Activated effector memory CD4-positive, alpha-beta T cell treated with Interleukin-2 at 50 U/mL for 16 hours (primary cell): ENCODE measurements around the gene CCS.
A peak's percentile ranks its signal among the peaks of the same experiment; 100 is the strongest.
"Not testable (repeated sequence)": the region's sequence is repeated elsewhere in the genome, so short reads cannot be mapped to it uniquely, and the experiment has no call there.

Experiments
- DNase-seq: peaks from one replicate; pipeline ENCODE4 v3.0.0-alpha.2; 2020

Gene CCS

DNA sequence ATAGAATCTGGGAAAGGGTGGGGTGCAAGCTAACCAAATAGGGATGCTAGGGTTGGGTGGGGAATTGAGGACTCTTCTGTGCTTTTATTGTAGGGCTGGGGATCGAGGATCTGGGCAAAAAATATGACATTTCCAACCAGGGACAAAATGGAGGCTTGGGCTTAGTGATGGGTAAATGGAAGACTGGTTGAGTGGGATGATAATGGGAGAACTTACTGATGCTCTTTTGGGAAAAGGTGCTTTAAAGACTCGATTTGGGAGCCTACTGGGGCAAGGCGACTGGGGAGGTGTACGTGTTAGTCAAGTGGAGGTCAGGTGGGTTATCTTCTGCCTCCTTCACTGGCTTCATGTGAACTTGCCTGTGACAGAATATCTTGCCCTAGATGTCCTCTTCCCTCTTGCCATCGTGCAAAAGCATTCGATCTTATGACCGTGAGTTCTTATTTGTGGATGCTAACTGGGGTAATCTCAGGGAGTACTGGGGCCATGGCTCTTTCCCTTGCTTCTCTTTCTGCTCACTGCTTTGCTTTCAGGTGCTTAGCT lies 35.1 kb downstream of the CCS start:
- DNase-seq: no peak

- no peak for DNase-seq
These were observed 36.4 kb downstream of the CCS start for GRCh38 chr11:66629356-66629755.

DNA sequence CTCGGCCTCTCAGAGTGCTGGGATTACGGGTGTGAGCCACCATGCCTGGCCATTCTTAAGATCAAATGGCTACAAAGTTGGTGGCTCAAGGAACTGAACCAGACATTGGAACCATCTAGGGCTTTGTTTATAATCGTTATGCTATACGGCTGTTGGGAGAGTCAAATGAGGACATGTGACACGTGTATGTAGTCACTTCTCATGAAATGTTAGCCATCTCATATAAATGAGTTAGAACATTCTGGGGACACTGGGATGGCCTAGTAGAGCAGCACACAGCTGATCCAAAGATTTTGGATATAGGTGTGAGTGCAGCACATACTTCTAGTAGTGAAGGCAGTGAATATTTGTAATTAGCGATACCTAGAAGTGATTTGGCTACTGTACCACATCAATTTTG lies 38.9 kb downstream of the CCS start:
- no peak for DNase-seq

DNA sequence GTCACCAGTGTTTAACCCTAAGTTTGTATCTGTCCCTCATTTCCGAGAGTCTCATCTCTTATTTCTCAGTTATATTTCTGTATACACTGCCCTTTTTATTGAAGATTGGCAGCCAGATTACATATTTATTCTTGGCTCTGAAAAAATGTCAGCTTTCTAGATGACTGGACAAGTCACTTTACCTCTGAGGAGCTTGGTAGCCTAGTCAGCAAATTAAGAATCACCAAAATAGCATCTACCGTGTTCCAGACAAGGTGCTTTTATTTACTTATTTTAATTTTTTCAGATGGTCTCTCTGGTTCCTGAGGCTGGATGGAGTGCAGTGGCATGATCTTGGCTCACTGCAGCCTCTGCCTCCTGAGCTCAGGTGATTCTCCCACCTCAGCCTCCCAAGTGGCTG lies 40.0 kb downstream of the CCS start:
- DNase-seq: no peak

DNA sequence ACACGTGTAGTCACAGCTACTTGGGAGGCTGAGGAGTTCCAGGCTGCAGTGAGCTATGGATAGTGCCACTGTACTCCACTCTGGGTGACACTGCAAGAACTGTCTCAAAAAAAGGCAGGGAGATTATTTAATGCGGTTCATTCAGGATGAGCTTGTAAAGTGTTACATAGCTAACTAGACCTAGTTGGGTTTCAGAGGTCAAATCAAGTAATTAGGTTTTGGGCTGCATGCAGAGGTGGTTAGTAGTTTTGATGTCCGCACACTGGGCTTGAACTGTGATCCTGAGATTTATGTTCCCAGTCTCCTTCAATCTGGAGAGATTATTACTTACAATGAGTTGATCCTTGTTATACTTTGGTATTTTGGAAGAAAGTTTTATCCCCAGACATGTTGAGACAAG lies 43.4 kb downstream of the CCS start:
- no peak for DNase-seq

DNA sequence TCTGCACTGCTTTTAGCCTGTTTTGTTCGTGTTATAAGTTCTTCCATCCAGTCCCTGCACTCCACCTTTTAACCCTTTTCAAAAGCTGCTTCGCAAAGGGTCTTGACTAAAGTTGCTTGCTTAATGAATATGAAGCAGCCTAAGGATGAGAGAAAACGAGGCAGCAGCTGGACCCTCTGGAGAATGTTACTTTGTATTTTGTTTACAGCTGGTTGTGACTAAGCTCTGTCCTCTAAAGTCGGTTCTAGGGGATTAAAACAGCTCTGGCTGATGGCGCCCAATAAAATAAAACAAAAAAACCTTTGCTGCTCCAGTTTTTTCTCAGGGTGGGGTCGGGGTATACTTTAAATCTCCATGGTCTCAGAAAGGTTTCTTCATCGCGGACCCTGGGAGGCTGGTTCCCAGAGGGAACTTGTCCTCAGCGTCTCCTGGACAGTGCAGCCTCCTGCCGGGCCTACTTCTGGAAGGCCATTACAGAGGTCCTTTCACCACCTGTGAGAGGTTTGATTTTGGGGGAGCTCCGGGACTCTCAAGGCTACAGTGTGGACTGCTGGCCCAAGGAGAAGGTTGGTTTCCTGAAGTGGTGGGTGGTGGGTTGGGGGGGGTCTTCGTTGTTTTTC lies 44.7 kb downstream of the CCS start:
- DNase-seq: no peak

DNA sequence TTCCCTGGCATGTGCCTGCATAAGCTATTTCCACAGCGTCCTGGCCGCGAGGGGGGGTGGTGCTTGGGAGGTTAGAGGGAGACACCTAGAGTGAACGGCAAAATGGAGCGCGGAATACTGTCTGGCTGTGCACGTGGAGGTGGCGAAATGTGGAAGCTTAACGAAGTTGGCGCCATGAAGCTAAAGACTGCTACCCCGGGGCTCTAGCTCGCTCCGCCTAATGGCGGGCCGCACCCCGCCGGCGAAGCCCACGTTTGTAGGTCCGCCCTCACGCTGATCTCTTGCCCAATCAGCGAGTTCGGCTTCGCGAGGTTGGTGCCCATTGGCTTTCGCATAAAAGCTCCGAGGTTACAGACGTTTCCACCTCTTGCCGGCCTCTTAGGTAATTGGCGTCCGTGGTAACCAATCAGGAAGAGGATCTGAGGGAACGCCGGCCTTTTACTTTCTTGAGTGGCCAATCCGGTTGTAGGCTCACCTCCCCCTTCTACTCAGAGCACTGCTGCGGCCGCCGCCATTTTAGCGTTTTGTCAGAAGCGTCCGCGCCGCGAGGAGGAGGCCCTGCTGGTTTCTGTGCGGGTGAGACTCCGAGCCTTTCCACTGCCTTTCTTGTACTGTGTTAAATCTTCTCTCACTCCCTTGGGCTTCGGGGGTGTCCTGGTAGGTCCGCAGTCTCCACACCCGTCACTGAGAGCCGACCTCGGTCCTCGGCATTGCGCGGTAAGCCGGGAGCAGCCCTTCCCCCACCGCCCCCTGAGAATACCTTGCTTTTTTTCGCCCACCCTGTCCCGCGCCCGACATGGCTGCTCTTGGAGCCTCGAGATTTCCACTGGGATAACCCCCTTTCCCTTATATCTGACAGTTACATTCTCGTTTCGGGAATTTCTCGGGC lies 45.4 kb downstream of the CCS start, which contains the start of gene RBM4:
TSS of gene RBM4 (plus strand) at position 527 of the 889 bp plus-strand sequence. CDS start 1,009 bp downstream, outside the sequence.
- DNase-seq: peak; percentile 92

DNA sequence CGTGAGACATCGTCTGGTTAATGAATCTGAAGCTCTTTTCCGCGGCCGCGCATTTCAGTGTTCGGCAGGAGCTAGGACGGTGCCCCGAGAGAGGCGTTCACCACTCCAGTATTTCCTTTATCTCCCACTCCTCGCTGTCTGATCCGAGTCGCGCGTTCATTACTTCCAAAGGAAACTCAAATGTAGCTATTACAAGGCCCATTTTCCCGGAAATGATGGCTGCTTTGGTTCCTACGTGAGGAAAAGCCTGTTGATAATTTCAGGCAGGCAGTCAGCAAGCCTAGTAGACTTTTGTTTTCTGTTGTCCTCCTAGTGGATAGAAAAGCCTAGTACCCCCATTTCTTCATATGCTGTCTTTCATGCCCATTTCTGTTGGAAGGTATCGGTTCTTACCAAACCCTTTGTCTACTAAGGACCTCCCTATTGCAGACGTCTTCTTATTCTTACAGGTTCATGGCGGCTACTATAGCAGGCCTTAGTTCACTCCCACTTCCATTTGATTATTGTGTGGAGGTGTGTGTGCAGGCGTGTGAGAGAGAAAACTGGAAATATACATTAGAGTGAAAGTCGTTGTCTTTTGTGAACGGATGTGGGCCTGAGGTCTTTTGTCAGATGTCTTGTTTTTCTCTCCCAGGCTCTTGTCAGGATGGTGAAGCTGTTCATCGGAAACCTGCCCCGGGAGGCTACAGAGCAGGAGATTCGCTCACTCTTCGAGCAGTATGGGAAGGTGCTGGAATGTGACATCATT lies 46.3 kb downstream of the CCS start:
- DNase-seq: no peak

- DNase-seq: not testable (repeated sequence)
These were observed 46.9 kb downstream of the CCS start for GRCh38 chr11:66639814-66640340.

DNA sequence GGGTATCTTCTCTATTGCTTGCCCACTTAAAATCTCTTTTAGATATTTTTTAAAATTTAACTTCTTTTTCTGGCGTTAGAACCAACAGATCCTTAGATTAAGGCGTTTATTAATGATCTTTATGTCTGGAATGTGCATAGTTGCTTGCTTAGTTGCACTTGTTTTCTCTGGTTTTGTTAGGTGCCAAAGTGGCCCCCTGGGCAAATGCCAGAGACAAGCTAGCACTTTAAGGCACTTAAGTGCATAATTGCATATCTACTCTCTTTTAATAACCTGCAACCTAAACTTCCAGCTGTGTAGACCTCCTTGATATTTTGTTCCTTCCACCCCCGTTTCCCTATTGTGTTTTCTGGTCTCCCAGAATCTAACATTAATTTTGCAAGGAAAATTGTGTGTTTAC lies 48.8 kb downstream of the CCS start:
- DNase-seq: no peak

DNA sequence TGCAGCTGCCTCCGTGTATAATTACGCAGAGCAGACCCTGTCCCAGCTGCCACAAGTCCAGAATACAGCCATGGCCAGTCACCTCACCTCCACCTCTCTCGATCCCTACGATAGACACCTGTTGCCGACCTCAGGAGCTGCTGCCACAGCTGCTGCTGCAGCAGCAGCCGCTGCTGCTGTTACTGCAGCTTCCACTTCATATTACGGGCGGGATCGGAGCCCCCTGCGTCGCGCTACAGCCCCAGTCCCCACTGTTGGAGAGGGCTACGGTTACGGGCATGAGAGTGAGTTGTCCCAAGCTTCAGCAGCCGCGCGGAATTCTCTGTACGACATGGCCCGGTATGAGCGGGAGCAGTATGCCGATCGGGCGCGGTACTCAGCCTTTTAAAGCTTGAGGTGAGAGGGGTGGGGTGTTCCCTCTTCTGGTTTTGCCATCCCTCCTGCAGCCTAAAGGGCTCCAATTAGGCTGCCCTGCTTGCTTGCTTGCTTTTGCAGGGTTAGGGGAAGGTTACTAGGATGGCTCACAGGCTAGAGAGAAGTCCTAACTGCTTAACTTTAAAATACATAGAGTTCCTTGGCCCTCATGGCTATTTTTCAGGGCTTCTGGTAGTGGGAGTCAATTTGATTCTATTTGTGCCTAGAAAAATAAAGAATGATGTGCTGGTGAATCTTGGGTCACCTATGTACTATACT lies 50.9 kb downstream of the CCS start:
- no peak for DNase-seq

DNA sequence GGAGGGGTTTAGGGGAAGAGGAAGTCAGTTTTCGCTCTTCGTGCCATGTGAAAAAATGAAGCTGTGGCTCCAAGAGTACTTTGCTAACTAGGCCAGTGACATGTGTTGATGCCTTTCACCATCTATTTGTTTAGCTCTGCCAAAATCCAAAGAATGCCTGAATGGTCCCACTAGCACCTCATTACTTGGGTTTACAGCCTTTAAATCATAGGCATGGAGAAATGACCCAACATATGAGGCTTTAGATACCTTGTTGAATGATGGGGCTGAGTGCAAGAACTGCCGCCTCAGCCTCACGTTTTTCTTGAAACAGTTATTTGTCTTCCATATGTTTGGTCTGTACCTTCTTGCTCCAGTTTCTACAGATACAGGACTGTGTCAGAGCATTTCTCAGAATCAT lies 53.8 kb downstream of the CCS start:
- no peak for DNase-seq

DNA sequence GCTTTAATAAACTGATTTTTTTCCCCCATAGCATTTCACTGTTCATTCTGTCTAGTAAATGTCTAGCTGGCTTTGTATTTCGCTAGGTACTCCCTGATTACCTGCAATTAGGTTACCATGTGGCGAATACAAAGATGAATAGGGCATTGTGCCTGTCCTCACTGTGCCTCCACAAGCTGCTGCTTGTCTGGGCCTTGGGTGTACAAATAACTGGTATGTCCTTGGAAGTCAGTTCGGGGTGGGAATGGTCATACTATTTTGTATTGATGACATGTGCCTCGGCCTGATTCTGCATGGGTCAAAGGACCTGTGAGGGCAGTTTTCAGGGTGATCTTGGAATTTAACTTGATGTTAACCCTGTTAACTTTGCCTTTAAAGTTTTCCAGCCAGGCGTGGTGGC lies 56.9 kb downstream of the CCS start:
- no peak for DNase-seq

- no peak for DNase-seq
These were observed 58.0 kb downstream of the CCS start for GRCh38 chr11:66651016-66651415.

- no peak for DNase-seq
These were observed 59.7 kb downstream of the CCS start for GRCh38 chr11:66652651-66653050.

DNA sequence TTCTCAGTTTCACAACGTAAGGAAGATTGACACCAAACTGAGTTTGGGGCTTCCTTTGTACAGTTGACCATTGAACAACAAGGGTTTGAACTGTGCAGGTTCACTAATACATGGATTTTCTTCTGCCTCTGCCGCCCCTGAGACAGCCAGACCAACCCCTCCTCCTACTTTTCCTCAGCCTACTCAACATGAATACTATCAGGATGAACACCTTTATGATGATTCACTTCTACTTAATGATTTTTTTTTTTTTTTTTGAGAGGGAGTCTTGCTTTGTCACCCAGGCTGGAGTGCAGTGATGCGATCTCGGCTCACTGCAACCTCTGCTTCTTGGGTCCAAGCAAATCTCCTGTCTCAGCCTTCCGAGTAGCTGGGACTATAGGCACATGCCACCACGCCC lies 60.1 kb downstream of the CCS start:
- no peak for DNase-seq
